Esophagus mucosa (tissue), 1 donor: ENCODE results near the gene IARS2. TPM values are rescaled to one million over a fixed set of nuclear protein-coding genes. Genes with fewer than 3 reads are reported as not detected.
"Not testable (repeated sequence)": the region's sequence is repeated elsewhere in the genome, so short reads cannot be mapped to it uniquely, and the experiment has no call there.

ENCODE experiments used
- ATAC-seq: fragments of 200-7000 bp; cut with Tn5 transposase; one replicate; pipeline ENCODE4 v1.9.1; 2020
- total RNA-seq: library from RNA; stranded (reverse); gene quantifications from one replicate; pipeline ENCODE4 v1.2.4, GENCODE V29; 2023
- donor health status: DM: yes; HTN: yes; CAD: no.

IARS2 gene
- total RNA-seq = 52.9 TPM

GRCh38 chr1:220094016-220094911 lies at the start of gene IARS2:
TSS of gene IARS2 (plus strand) at chr1:220094132. CDS start at chr1:220094217, 85 bp downstream.
- peak; percentile 95 for ATAC-seq

- no peak for ATAC-seq
These were observed 49.1 kb upstream of the IARS2 start for GRCh38 chr1:220044678-220045355.

- ATAC-seq = peak; percentile 48
These were observed 48.4 kb upstream of the IARS2 start for GRCh38 chr1:220045356-220046051.

GRCh38 chr1:220046052-220046930 lies 47.6 kb upstream of the IARS2 start, which contains the start of gene EPRS1:
TSS of gene EPRS1 (minus strand) at chr1:220046505. CDS start at chr1:220046388, 117 bp downstream.
- peak; percentile 100 for ATAC-seq

GRCh38 chr1:220056374-220056773 lies 37.6 kb upstream of the IARS2 start:
- ATAC-seq = no peak

- no peak for ATAC-seq
These were observed 33.1 kb upstream of the IARS2 start for GRCh38 chr1:220060876-220061275.

- ATAC-seq = no peak
These were observed 31.3 kb upstream of the IARS2 start for GRCh38 chr1:220062629-220063028.

- no peak for ATAC-seq
These were observed 26.4 kb upstream of the IARS2 start for GRCh38 chr1:220067269-220068204.

GRCh38 chr1:220076861-220077762 lies 16.8 kb upstream of the IARS2 start:
- ATAC-seq = no peak

- ATAC-seq = no peak
These were observed 16.0 kb upstream of the IARS2 start for GRCh38 chr1:220077887-220078286.

GRCh38 chr1:220084460-220084859 lies 9.5 kb upstream of the IARS2 start:
- no peak for ATAC-seq

GRCh38 chr1:220086261-220086686 lies 7.7 kb upstream of the IARS2 start:
- ATAC-seq = not testable (repeated sequence)

GRCh38 chr1:220089650-220090556 lies 4.0 kb upstream of the IARS2 start, which contains the start of gene BPNT1:
TSS of gene BPNT1 (minus strand) at chr1:220089788. CDS start at chr1:220079846, 9,942 bp downstream.
- ATAC-seq = peak; percentile 92

- ATAC-seq = no peak
These were observed 1.2 kb upstream of the IARS2 start for GRCh38 chr1:220092694-220093093.

GRCh38 chr1:220093361-220094015 lies 444 bp upstream of the IARS2 start:
- peak; percentile 1 for ATAC-seq

- no peak for ATAC-seq
These were observed 5.9 kb downstream of the IARS2 start for GRCh38 chr1:220099826-220100225.

GRCh38 chr1:220110473-220110872 lies 16.5 kb downstream of the IARS2 start:
- not testable (repeated sequence) for ATAC-seq

- not testable (repeated sequence) for ATAC-seq
These were observed 18.7 kb downstream of the IARS2 start for GRCh38 chr1:220112600-220112999.
